KBM-7 (cell line): ENCODE measurements around the gene TAPBP.
"Not testable (repeated sequence)": the region's sequence is repeated elsewhere in the genome, so short reads cannot be mapped to it uniquely, and the experiment has no call there.

Experiments
- DNase-seq: peaks from one replicate; pipeline ENCODE4 v3.0.0-alpha.2; 2015
- in situ Hi-C: fragments of 300-500 bp; cut with MboI; formaldehyde crosslinking; loops from 2 replicates; pipeline ENCODE4 v1.14.3; 2020; ENCODE audit warnings: low sequenced_read_pairs, low pct_unique_long_range_greater_than_20kb, mixed read lengths

Gene TAPBP

DNA sequence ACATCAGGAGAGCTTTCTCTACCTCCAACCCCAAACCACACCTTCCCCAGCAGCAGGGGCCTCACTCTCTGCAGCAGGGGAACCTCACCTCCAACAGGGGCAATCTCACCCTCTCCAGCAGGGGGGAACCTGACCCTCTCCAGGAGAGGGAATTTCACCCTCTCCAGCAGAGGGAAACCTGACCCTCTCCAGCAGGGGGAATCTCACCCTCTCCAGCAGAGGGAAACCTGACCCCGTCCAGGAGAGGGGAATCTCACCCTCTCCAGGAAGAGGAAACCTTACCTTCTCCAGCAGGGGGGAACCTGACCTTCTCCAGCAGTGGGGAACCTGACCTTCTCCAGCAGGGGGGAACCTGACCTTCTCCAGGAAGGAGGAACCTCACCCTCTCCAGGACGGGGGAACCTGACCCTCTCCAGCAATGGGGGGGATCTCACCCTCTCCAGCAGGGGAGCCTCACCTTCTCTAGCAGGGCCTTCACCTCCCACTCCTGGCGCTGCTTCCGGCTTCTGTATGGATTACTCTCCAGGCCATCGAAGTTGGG is 33.8 kb downstream of the TAPBP start:
- peak; percentile 91 for DNase-seq

DNA sequence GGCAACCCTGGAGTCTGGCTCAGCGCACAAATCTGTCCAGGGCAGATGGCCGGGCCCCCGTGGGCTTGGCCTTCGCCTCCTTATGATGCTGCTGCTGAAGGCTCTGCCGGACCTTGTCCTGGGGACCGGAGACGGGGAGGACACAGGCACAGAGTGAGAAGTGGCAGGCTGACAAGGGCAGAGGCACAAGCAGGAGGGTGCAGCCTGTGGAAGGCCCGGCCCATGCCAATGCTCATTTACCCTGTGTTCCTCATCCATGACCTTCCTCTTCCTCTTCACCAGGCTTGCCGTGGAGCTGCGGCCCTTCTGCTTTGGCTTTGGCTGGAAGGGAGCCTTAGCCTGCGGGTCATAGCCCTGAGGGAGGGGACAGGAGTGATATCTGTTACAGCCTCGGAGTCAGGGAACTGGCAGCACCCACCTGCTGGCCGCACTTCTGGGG is 34.6 kb downstream of the TAPBP start:
- DNase-seq, result no peak
- in situ Hi-C loops, result loop anchor here (10.0 kb wide), 1 partner anchor 126 kb away; no protein-coding TSS in a partner anchor

More for the DNA sequence above, 33.8 kb downstream of the TAPBP start:
- in situ Hi-C loops, result loop anchor here (10.0 kb wide), 1 partner anchor 125 kb away; no protein-coding TSS in a partner anchor

- in situ Hi-C loops, result loop anchor here (10.0 kb wide), 1 partner anchor 126 kb away; no protein-coding TSS in a partner anchor
- DNase-seq, result no peak
These were observed 35.1 kb downstream of the TAPBP start for GRCh38 chr6:33278810-33279209.

DNA sequence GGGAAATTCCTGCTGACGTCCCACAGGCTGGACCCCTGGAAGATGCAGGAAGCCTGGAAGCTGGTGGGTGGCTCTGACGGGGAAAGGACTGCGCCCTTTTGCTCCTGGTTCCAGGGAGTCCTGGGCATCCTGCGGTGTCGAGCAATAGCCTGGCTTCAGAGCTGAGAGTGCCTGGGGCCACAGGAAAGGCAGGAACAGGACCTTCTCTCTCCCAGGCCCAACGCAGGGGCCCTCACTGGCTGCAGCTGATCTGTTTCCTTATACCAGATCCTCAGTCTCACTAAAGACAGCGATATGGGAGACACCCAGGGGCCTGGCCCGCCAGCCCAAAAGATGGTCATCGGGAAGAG is 35.5 kb downstream of the TAPBP start:
- in situ Hi-C loops, result loop anchor here (10.0 kb wide), 1 partner anchor 126 kb away; no protein-coding TSS in a partner anchor
- no peak for DNase-seq

- in situ Hi-C loops, result loop anchor here (10.0 kb wide), 1 partner anchor 127 kb away; no protein-coding TSS in a partner anchor
These were observed 36.1 kb downstream of the TAPBP start for GRCh38 chr6:33277663-33278391.

DNA sequence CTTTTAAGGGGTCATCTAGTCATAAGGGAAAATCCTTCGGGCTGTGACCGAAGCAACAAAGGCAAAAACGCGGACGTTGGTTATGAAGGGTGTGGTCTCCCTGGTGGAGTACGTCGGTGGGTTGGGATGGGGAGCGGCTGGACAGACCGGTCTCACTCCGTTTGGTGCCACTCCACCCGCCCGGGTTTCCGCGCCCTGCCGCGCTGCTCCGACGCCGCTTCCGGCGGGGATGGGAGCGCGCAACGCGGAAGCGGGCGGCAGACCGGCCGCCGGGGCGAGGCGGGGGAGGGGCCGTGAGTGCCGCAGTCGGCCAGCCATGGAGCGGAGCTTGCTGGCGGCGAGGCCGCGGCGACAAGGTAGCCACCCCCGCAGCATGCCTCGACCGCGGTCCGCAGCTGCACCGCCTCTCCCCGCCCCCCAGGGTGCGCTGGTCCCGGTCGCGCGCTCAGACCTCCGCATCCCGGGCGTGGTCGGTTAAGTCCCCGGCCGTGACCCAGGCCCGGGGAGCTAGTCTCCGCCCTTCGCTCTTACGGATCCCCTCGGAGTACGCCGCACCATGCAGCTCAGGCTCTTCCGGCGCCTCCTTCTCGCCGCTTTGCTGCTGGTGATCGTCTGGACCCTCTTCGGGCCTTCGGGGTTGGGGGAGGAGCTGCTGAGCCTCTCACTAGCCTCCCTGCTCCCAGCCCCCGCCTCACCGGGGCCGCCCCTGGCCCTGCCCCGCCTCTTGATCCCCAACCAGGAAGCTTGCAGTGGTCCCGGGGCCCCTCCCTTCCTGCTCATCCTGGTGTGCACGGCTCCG is 36.8 kb downstream of the TAPBP start, which contains the start of gene B3GALT4:
Gene B3GALT4, plus strand, starts transcription at position 260 of the 799 bp plus-strand sequence. Its CDS starts 297 bp downstream, at position 557.
- DNase-seq, result peak; percentile 85
- in situ Hi-C loops, result loop anchor here (10.0 kb wide), 1 partner anchor 128 kb away; no protein-coding TSS in a partner anchor

More at GRCh38 chr6:33277663-33278391, 36.1 kb downstream of the TAPBP start:
- no peak for DNase-seq

- no peak for DNase-seq
- in situ Hi-C loops, result loop anchor here (10.0 kb wide), 1 partner anchor 128 kb away; no protein-coding TSS in a partner anchor
These were observed 37.4 kb downstream of the TAPBP start for GRCh38 chr6:33276581-33276863.

DNA sequence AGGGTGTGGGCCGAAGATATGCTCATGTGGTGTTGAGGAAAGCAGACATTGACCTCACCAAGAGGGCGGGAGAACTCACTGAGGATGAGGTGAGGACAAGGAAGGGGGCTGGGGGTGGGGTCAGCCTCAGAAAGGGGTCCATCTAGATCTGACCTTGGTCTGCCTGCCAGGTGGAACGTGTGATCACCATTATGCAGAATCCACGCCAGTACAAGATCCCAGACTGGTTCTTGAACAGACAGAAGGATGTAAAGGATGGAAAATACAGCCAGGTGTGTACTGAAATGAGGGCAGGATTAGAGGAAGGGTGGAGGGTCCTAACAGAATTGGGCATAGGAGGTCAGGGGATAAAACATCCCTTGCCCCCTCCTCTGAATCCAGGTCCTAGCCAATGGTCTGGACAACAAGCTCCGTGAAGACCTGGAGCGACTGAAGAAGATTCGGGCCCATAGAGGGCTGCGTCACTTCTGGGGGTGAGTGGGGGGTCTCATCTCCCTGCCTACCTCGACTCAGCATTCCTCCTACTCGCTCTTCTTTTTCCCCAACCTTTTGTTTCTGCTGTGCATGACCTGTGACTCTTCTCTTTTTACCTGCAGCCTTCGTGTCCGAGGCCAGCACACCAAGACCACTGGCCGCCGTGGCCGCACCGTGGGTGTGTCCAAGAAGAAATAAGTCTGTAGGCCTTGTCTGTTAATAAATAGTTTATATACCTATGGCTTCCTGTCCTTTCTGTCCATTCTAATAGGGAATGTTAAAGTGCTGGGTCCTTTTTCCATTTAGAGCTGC is 37.9 kb downstream of the TAPBP start:
- in situ Hi-C loops, result loop anchor here (10.0 kb wide), 1 partner anchor 129 kb away; no protein-coding TSS in a partner anchor
- not testable (repeated sequence) for DNase-seq

GRCh38 chr6:33273924-33274902 is 39.7 kb downstream of the TAPBP start:
- in situ Hi-C loops, result loop anchor here (10.0 kb wide), 1 partner anchor 131 kb away; no protein-coding TSS in a partner anchor
- no peak for DNase-seq

DNA sequence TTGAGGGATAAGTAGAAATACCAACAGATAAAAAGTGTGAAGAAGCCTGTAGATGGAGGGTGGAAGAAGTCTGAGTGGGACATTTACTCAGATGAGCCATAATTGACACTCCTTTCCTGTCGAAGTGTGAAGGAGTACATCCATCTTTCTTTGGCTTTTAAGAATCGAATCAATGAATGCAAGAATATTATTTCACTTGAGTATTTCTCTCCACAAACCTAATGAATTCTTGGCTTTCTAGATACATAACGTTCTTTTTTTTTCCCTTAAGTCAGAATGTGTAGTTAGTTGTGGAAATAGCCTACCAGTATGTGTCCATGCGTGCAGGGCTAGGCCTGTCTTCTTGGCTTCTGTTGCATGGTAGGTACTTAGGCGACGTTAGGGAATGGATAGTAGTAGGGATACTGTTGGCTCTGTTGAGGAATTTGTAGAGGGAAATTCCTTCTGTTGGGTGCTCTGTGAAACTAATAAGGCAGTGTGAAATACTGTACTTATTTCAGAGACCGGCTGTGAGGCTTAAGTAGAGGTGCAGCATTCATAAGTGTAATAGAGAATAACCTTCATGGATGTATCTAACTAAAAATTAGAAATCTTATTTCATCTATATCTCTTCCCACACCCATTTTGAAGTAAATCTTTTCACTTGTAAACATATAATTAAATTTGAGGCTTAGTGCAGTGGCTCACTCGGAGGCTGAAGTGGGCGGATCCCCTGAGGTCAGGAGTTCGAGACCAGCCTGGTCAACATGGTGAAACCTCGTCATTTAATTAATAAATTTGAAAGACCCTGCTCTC is 40.6 kb downstream of the TAPBP start:
- in situ Hi-C loops, result loop anchor here (10.0 kb wide), 1 partner anchor 131 kb away; no protein-coding TSS in a partner anchor
- no peak for DNase-seq

GRCh38 chr6:33272275-33273128 is 41.4 kb downstream of the TAPBP start:
- DNase-seq, result no peak
- in situ Hi-C loops, result loop anchor here (10.0 kb wide), 1 partner anchor 132 kb away; no protein-coding TSS in a partner anchor

DNA sequence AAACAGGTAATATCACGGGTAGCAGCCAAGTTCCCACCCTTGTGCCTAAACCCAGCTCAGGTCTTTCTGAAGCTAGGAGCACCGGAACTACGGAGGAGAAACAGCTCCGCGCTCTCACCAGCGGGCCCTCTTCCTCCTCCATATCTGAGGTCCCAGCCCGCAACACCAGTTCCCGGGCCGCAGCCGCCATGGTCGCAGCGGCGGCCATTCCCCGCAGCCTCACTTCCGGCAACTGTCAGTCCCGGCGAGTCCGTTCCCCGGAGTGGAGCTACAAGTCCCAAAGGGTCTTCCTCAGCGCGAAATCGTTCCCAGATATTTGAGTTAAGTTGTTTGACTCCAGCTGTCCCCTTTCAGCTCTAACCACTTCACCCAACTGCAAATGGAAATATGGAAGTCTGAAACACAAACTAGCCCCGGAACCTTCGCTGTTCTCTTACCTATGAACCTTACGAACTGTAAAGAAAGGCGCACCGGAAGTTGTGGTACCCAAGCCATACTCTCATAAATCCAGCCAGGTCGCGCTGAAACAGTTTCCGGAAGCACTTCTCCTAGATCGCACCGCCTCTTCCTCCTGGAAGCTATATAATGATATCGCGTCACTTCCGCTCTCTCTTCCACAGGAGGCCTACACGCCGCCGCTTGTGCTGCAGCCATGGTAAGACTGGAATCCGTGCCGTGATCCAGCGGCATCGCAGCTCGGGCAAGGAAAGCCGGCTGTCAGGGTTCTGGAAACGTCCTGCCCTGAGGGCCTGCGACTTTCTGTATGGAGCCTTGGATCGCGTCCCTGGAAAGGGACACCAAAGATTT is 42.2 kb downstream of the TAPBP start, which contains the start of the genes RPS18 and VPS52:
Gene RPS18, plus strand, starts transcription at position 608 of the 807 bp plus-strand sequence. Its CDS starts 45 bp downstream, at position 653.
Gene VPS52, minus strand, starts transcription at position 409 of the 807 bp plus-strand sequence. Its CDS starts 201 bp downstream, at position 208.
- in situ Hi-C loops, result loop anchor here (10.0 kb wide), 1 partner anchor 133 kb away; no protein-coding TSS in a partner anchor
- peak; percentile 99 for DNase-seq

- no peak for DNase-seq
- in situ Hi-C loops, result loop anchor here (10.0 kb wide), 1 partner anchor 134 kb away; no protein-coding TSS in a partner anchor
These were observed 42.8 kb downstream of the TAPBP start for GRCh38 chr6:33271117-33271467.

DNA sequence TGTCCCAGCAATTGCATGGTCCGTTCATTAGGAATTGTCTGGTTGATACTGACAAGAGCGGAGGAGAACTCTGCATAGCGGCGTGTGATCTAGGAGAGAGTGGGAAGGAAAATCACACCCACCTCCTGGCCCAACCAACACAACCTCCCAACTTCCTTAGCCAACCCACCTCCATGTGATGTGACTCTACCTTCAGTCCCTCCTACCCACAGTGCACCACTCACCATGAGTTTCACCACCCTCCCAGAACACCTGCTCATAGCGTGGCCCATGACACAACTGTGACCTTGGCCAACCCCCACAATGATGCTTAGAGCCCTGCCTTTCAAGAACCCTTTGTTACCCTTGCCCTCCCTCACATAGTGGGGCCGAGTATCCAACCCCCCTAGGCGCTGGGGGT is 49.9 kb downstream of the TAPBP start:
- DNase-seq, result no peak
- in situ Hi-C loops, result no loop called here

DNA sequence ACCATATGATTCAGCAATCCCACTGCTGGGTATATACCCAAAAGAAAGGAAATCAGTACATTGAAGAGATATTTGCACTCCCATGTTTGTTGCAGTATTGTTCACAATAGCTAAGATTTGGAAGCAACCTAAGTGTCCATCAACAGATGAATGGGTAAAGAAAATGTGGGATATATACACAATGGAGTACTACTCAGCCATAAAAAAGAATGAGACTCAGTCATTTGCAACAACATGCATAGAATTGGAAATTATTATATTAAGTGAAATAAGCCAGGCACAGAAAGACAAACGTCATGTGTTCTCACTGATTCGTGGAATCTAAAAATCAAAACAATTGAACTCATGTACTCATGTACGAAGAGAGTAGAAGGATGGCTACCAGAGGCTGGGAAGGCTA is 51.4 kb downstream of the TAPBP start:
- in situ Hi-C loops, DNase-seq: not testable (repeated sequence)
